Forelimb muscle (tissue), 1 donor: Measurements from ENCODE around the gene PHTF1. TPM values are rescaled to one million over a fixed set of nuclear protein-coding genes. Genes with fewer than 3 reads are reported as not detected.

Experiments
- DNase-seq: peaks from one replicate; pipeline ENCODE4 v3.0.0-alpha.2; 2013; ENCODE audit warnings: low read depth
- polyA plus RNA-seq: library from polyadenylated mRNA; unstranded; fragments of 120-200 nt; gene quantifications from one replicate; pipeline ENCODE4 v1.2.1, GENCODE V29; 2013; ENCODE audit not compliant: insufficient read length

The PHTF1 gene
- polyA plus RNA-seq, 1 donor, result 13.8 TPM

DNA sequence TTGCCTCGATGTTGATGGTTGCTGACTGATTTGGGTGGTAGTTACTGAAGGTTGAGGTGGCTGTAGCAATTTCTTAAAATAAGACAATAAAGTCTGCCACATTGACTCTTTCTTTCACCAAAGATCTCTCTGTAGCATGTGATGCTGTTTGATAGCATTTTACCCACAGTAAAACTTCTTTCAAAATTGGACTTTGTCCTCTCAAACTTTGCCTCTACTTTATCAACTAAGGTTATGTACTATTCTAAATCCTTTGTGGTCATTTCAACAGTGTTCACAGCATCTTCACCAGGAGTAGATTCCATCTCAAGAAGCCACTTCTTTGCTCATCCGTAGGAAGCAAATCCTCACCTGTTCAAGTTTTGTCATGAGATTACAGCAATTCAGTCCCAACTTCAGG, 93.2 kb downstream of the PHTF1 start:
- no peak for DNase-seq

- DNase-seq, result no peak
These were observed 94.2 kb downstream of the PHTF1 start for GRCh38 chr1:113665071-113665470.

DNA sequence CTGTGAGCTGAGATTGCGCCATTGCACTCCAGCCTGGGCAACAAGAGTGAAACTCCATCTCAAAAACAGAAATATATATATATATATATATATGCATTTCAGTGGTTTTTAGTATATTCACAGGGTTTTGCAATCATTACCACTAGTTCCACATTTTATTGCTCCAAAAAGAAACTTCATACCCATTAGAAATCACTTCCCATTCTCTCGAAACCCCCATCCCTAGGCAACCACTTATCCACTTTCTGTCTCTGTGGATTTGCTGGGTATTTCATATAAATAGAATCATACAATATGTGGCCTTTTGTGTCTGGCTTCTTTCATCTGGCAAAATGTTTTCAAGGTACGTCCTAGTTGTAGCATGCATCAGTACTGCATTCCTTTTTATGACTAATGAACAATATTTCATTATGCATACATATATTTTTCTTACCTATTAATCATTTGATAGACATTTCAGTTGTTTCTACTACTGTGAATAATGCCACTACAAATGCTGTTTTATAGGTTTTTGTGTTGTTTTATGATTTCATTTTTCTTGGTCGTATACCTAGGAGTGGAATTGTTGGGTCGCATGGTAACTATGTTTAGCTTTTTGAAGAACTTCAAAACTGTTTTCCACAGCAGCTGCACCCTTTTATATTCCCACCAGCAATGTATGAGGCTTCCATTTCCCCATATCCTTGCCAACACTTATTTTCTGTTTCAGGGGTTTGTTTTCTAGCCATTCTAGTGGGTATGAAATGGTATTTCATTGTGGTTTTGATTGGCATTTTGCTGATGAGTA, 95.9 kb downstream of the PHTF1 start:
- DNase-seq, result no peak

- no peak for DNase-seq
These were observed 97.2 kb downstream of the PHTF1 start for GRCh38 chr1:113662101-113662500.

DNA sequence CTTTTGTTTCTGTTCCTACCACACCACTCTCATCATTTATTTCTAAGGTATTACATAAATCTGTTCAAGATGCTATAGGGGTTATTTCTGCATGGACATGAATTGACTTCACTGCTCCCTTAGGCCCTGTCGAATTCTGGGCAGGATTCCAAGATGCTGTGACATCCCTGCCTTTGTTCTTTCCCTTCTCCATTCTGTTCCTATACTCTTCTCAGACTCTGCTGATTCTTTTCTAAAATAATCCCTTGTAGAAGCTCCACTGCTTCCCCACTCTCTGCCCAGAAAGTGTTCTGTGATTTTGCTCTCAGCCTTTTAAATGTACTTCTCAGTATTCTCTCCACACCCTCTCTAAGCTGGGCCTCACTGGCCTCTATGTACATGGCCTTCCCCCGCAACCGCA, 99.2 kb downstream of the PHTF1 start:
- DNase-seq, result no peak

GRCh38 chr1:113659556-113659955, 99.7 kb downstream of the PHTF1 start:
- no peak for DNase-seq

DNA sequence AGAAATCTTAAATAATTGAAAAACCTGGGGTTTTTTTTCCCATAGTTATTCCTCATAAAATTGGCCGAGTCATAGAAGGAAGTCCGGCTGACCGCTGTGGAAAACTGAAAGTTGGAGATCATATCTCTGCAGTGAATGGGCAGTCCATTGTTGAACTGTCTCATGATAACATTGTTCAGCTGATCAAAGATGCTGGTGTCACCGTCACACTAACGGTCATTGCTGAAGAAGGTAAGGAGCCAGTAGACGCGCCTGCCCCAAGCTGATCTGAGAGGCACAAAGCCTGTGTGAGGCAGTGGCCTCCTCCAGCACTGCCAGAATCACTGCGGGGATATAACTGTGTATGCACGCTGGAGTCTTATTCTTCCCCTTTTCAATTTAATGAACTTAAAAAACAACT, 100.3 kb downstream of the PHTF1 start:
- DNase-seq, result no peak

DNA sequence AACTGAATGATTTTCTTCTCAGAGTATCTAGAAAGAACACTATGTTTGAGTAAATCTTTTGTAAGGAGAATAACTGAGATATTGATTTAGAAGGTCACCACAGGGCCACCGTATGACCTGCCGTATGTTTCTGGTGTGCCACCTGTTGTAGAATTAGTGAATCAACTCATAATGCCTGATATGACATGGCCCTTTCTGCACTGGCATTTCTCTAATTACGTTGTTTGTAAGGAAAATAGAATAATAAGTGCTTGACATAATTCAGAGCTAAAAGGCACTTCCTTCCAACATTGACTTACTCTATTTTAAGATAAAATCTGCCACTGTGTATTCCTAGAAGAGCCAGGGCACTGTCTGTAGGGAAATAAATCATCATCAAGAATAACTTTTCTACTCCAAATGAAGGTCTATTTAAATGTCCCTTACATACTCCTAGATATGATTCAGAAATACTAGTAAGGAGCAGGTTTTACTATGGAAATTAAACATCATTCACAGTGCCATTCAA, 101.7 kb downstream of the PHTF1 start:
- no peak for DNase-seq

- no peak for DNase-seq
These were observed 102.2 kb downstream of the PHTF1 start for GRCh38 chr1:113657126-113657525.

GRCh38 chr1:113654883-113655282, 104.4 kb downstream of the PHTF1 start:
- no peak for DNase-seq

GRCh38 chr1:113653741-113654140, 105.5 kb downstream of the PHTF1 start:
- no peak for DNase-seq

GRCh38 chr1:113652771-113653170, 106.5 kb downstream of the PHTF1 start:
- DNase-seq, result no peak

DNA sequence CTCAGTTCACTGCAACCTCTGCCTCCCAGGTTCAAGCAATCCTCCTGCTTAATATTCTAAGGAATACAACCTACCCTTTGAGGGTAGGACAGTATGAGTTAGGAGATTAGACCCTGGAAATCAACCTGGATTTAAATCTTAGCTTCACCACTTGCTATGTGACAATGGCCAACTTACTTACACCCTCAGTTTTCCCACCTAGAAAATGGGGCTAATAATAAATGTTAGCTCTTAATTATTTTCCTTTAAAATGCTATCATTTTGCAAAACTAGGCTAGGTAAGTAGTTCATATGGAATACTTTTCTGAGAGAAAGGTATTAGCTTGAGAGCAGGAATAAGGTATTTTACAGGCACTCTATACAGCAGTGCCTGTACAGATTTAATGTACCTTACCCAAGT, 110.8 kb downstream of the PHTF1 start:
- no peak for DNase-seq

DNA sequence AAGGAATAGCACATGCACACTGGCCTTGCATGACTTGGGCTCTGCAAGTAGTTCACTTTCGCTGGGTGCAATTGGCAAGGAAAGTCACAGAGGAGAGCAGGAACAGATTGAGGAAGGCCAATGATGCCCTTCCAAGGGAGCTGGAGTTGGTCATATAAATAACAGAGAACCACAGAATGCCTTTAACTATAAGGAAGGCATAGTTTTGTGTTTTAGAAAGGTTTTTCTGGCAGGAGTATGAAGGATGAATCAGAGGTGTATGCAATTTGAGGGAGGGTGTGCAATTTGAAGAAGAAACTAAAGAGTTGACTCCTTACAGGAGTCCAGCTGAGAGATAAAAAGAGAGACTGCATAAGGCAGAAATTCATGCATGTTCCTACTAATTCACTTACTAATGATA, 112.1 kb downstream of the PHTF1 start:
- no peak for DNase-seq

Other genes with a start within 250 kb of the PHTF1 start
- 12.9 TPM for gene RSBN1, start 53.0 kb upstream of the PHTF1 start, polyA plus RNA-seq
- 0.46 TPM for gene PTPN22, start 112.2 kb upstream of the PHTF1 start, polyA plus RNA-seq
- gene BCL2L15, start 128.1 kb upstream of the PHTF1 start, polyA plus RNA-seq, result 0.59 TPM
- gene AP4B1, start 145.3 kb upstream of the PHTF1 start, polyA plus RNA-seq, result 28.7 TPM
- gene DCLRE1B, start 145.8 kb upstream of the PHTF1 start, polyA plus RNA-seq, result 5.6 TPM
- 28.4 TPM for gene HIPK1, start 169.8 kb upstream of the PHTF1 start, polyA plus RNA-seq
- 149 TPM for gene OLFML3, start 220.0 kb upstream of the PHTF1 start, polyA plus RNA-seq